H1 (cell line): ENCODE measurements around the gene RSU1.

ENCODE experiments used
- CEBPB ChIP-seq: IDR thresholded peaks from 2 replicates; pipeline ENCODE4 v1.6.1; 2012; ENCODE audit warnings: low read depth, low read length
- CTCF ChIP-seq, 3 experiments: IDR thresholded peaks; 1 replicate in 2 of 3; 2 replicates in 1 of 3; pipeline versions ENCODE4 v1.5.1 to v1.6.1; 2011; ENCODE audit warnings: low read length in 3 of 3, mild to moderate bottlenecking in 3 of 3, inconsistent platforms in 2 of 3, low read depth in 1 of 3, moderate library complexity in 1 of 3; ENCODE audit not compliant: insufficient read depth in 1 of 3; ENCODE audit errors: control extremely low read depth in 1 of 3
- EP300 ChIP-seq, 2 experiments: IDR thresholded peaks; 1 replicate in 1 of 2; 2 replicates in 1 of 2; pipeline ENCODE4 v1.6.1; 2011 to 2012; ENCODE audit warnings: low read depth in 2 of 2, low read length in 2 of 2, mild to moderate bottlenecking in 2 of 2, borderline replicate concordance in 1 of 2, inconsistent platforms in 1 of 2, moderate library complexity in 1 of 2
- EZH2 ChIP-seq: fragments of 200-600 bp; sonication (generic); IDR thresholded peaks from 2 replicates; pipeline ENCODE4 v1.7.1; 2012; ENCODE audit warnings: low read depth, mild to moderate bottlenecking, moderate library complexity, low read length, inconsistent platforms; ENCODE audit not compliant: severe bottlenecking
- GTF2F1 ChIP-seq: IDR thresholded peaks from 2 replicates; pipeline ENCODE4 v1.6.1; 2012; ENCODE audit warnings: low read depth, low read length, improper control_type of control experiment, borderline replicate concordance
- POLR2A ChIP-seq, 2 experiments: IDR thresholded peaks; 1 replicate in 1 of 2; 2 replicates in 1 of 2; pipeline ENCODE4 v1.6.1; 2011; ENCODE audit warnings: low read depth in 2 of 2, low read length in 2 of 2, mild to moderate bottlenecking in 2 of 2; ENCODE audit errors: control extremely low read depth in 1 of 2
- RAD21 ChIP-seq, 2 experiments: IDR thresholded peaks in 1 of 2; conservative IDR thresholded peaks in 1 of 2; 2 replicates each; pipeline ENCODE4 v1.6.1; 2011; ENCODE audit warnings: low read depth in 2 of 2, low read length in 2 of 2, improper control_type of control experiment in 1 of 2, inconsistent platforms in 1 of 2, mild to moderate bottlenecking in 1 of 2, moderate library complexity in 1 of 2
- RBBP5 ChIP-seq: IDR thresholded peaks from 2 replicates; pipeline ENCODE4 v1.7.1; 2012; ENCODE audit warnings: low read depth, mild to moderate bottlenecking, inconsistent platforms, low read length, moderate library complexity, borderline replicate concordance
- SRF ChIP-seq: IDR thresholded peaks from 2 replicates; pipeline ENCODE4 v1.6.1; 2011; ENCODE audit warnings: mild to moderate bottlenecking, low read depth, low read length, moderate library complexity
- TAF1 ChIP-seq: IDR thresholded peaks from 2 replicates; pipeline ENCODE4 v1.6.1; 2011; ENCODE audit warnings: mild to moderate bottlenecking, low read depth, low read length
- TF ChIP-seq, protein P1 (sequence below): IDR thresholded peaks from 2 replicates; pipeline ENCODE4 v1.6.1; 2011; ENCODE audit warnings: low read length, improper control_type of control experiment

DNA sequence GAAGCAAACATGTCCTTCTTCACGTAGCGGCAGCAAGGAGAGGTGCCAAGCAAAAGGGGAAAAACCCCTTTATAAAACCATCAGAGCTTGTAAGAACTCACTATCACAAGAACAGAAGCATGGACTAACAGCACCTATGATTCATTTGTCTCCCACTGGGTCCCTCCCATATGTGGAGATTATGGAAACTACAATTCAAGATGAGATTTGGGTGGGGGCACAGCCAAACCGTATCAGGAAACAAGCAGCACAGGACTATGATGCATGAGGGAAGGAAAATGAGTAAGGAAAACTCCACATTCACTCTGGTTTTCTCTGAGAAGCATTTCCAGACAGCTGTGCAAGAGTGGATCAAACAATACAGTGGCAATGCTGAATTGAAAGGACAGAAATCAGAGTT, 81.6 kb downstream of the RSU1 start:
- no peak for TF ChIP-seq RAD21 (IDR thresholded peaks at IDR 0.05 in 1 of 2, conservative IDR thresholded peaks at IDR 0.05 in 1 of 2; ENCODE audit: low read depth in 2 of 2, low read length in 2 of 2)
- TF ChIP-seq CTCF (IDR thresholded peaks at IDR 0.05; ENCODE audit: control extremely low read depth in 1 of 3, insufficient read depth in 1 of 3, low read depth in 1 of 3, low read length in 3 of 3) = no peak
- no peak for TF ChIP-seq EZH2
- no peak for TF ChIP-seq TAF1
- TF ChIP-seq RBBP5 = no peak
- TF ChIP-seq CEBPB = no peak
- TF ChIP-seq, protein P1, sequence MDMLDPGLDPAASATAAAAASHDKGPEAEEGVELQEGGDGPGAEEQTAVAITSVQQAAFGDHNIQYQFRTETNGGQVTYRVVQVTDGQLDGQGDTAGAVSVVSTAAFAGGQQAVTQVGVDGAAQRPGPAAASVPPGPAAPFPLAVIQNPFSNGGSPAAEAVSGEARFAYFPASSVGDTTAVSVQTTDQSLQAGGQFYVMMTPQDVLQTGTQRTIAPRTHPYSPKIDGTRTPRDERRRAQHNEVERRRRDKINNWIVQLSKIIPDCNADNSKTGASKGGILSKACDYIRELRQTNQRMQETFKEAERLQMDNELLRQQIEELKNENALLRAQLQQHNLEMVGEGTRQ = no peak
- TF ChIP-seq POLR2A (IDR thresholded peaks at IDR 0.05; ENCODE audit: control extremely low read depth in 1 of 2, low read depth in 2 of 2, low read length in 2 of 2) = no peak
- no peak for TF ChIP-seq GTF2F1
- no peak for TF ChIP-seq EP300 (IDR thresholded peaks at IDR 0.05; ENCODE audit: borderline replicate concordance in 1 of 2, low read depth in 2 of 2, low read length in 2 of 2)
- TF ChIP-seq SRF = no peak
